H1 (cell line): ENCODE results near the gene EPB41L4A. TPM values are rescaled to one million over a fixed set of nuclear protein-coding genes. Genes with fewer than 3 reads are reported as not detected.

Experiments used
- CTCF ChIA-PET: fragments of 300-600 bp; sonication (Branson Sonifier 250); formaldehyde crosslinking; loops from one replicate; lab custom pipeline; 2021; ENCODE audit not compliant: partially characterized antibody; lab: Charles Lee
- POLR2A ChIA-PET: fragments of 300-600 bp; sonication (Branson Sonifier 250); formaldehyde crosslinking; loops from one replicate; lab custom pipeline; 2021; ENCODE audit warnings: inconsistent platforms; ENCODE audit not compliant: partially characterized antibody; lab: Charles Lee
- DNase-seq, 2 experiments: peaks; one replicate each; pipeline versions ENCODE4 v3.0.0 to v3.0.0-alpha.2; 2010 to 2022; ENCODE audit warnings: low spot score in 2 of 2, low read depth in 1 of 2, mixed read lengths in 1 of 2
- FAIRE-seq: peaks from 2 replicates; lab custom pipeline; 2011; peaks lifted over from hg19 to GRCh38; lab: Jason Lieb, UNC
- H2AFZ ChIP-seq: 2 replicates; pipeline ENCODE4 v1.8.1; 2012; ENCODE audit warnings: low read length, inconsistent platforms
- H2AK5ac ChIP-seq: 2 replicates; pipeline ENCODE4 v1.6.1; 2013; ENCODE audit warnings: low read depth, low read length
- H2BK120ac ChIP-seq: replicated peaks from 2 replicates; pipeline ENCODE3; 2013; ENCODE audit warnings: low read depth, low read length, inconsistent platforms
- H2BK12ac ChIP-seq: 2 replicates; pipeline ENCODE4 v1.6.1; 2013; ENCODE audit warnings: low read depth, low read length
- H2BK15ac ChIP-seq: 2 replicates; pipeline ENCODE4 v1.6.1; 2013; ENCODE audit warnings: low read length
- H2BK20ac ChIP-seq: 2 replicates; pipeline ENCODE4 v1.6.1; 2013; ENCODE audit warnings: low read length
- H2BK5ac ChIP-seq: 2 replicates; pipeline ENCODE4 v1.6.1; 2013; ENCODE audit warnings: low read depth, low read length
- H3K14ac ChIP-seq: 2 replicates; pipeline ENCODE4 v1.6.1; 2013; ENCODE audit warnings: inconsistent platforms; ENCODE audit not compliant: insufficient read length
- H3K18ac ChIP-seq: 2 replicates; pipeline ENCODE4 v1.6.1; 2013; ENCODE audit warnings: low read length; ENCODE audit errors: extremely low read depth
- H3K23ac ChIP-seq: 2 replicates; pipeline ENCODE4 v1.6.1; 2013; ENCODE audit warnings: inconsistent platforms; ENCODE audit not compliant: insufficient read length
- H3K23me2 ChIP-seq: 2 replicates; pipeline ENCODE4 v1.6.1; 2013; ENCODE audit warnings: low read depth, low read length
- H3K27ac ChIP-seq: 2 replicates; pipeline ENCODE4 v1.6.1; 2011; ENCODE audit warnings: low read depth, low read length, inconsistent platforms
- H3K27me3 ChIP-seq, 4 experiments: replicated peaks in 1 of 4; 1 replicate in 1 of 4; 2 replicates in 3 of 4; pipeline versions ENCODE4 v1.6.1 to v1.8.1; 2011 to 2013; ENCODE audit warnings: low read length in 3 of 4, mild to moderate bottlenecking in 3 of 4, inconsistent platforms in 2 of 4, mixed read lengths in 2 of 4, moderate library complexity in 1 of 4; ENCODE audit not compliant: control insufficient read depth in 3 of 4, insufficient read depth in 3 of 4; ENCODE audit errors: extremely low read depth in 1 of 4
- H3K36me3 ChIP-seq, 4 experiments: 2 replicates each; pipeline versions ENCODE4 v1.6.1 to v1.8.1; 2011 to 2013; ENCODE audit warnings: mild to moderate bottlenecking in 4 of 4, low read length in 3 of 4, moderate library complexity in 2 of 4, control low read depth in 1 of 4, inconsistent platforms in 1 of 4; ENCODE audit not compliant: insufficient read depth in 4 of 4, control insufficient read depth in 2 of 4
- H3K4ac ChIP-seq: replicated peaks from 2 replicates; pipeline ENCODE3; 2013; ENCODE audit warnings: low read length, low read depth, mixed read lengths, inconsistent platforms; ENCODE audit not compliant: insufficient read length
- H3K4me1 ChIP-seq, 4 experiments: replicated peaks in 1 of 4; 1 replicate in 1 of 4; 2 replicates in 3 of 4; pipeline versions ENCODE4 v1.6.1 to v1.8.1; 2011 to 2013; ENCODE audit warnings: low read length in 3 of 4, inconsistent platforms in 2 of 4, mixed read lengths in 1 of 4; ENCODE audit not compliant: insufficient read depth in 4 of 4, control insufficient read depth in 3 of 4
- H3K4me2 ChIP-seq, 2 experiments: 2 replicates each; pipeline versions ENCODE4 v1.6.1 to v1.8.1; 2011 to 2013; ENCODE audit warnings: low read depth in 2 of 2, low read length in 2 of 2, control low read depth in 1 of 2, inconsistent platforms in 1 of 2, mild to moderate bottlenecking in 1 of 2; ENCODE audit not compliant: insufficient read depth in 1 of 2
- H3K4me3 ChIP-seq, 4 experiments: fragments of 200-600, 300-600 bp in 1 of 4; sonication (generic), shearing (Covaris generic), sonication (Bioruptor Twin) in 1 of 4; 2 replicates each; pipeline versions ENCODE4 v1.5.1 to v1.8.1; 2011 to 2016; ENCODE audit warnings: low read length in 4 of 4, low read depth in 3 of 4, control low read depth in 2 of 4, inconsistent platforms in 2 of 4, mild to moderate bottlenecking in 2 of 4, mixed read lengths in 1 of 4, moderate library complexity in 1 of 4; ENCODE audit not compliant: insufficient read depth in 2 of 4; ENCODE audit errors: extremely low read depth in 1 of 4
- H3K56ac ChIP-seq: replicated peaks from 2 replicates; pipeline ENCODE3; 2013; ENCODE audit warnings: low read depth, mild to moderate bottlenecking, mixed read lengths, low read length, inconsistent platforms; ENCODE audit not compliant: insufficient read length
- H3K79me1 ChIP-seq: 2 replicates; pipeline ENCODE4 v1.6.1; 2013; ENCODE audit warnings: low read depth, low read length, control low read depth
- H3K79me2 ChIP-seq, 2 experiments: 2 replicates each; pipeline versions ENCODE4 v1.6.1 to v1.8.1; 2012 to 2013; ENCODE audit warnings: low read length in 2 of 2, mild to moderate bottlenecking in 2 of 2, inconsistent platforms in 1 of 2; ENCODE audit not compliant: insufficient read depth in 2 of 2, control insufficient read depth in 1 of 2
- H3K9ac ChIP-seq, 4 experiments: replicated peaks in 1 of 4; 1 replicate in 1 of 4; 2 replicates in 3 of 4; pipeline versions ENCODE4 v1.6.1 to v1.8.1; 2011 to 2013; ENCODE audit warnings: low read depth in 3 of 4, low read length in 3 of 4, control low read depth in 2 of 4, mild to moderate bottlenecking in 2 of 4, moderate library complexity in 2 of 4, inconsistent platforms in 1 of 4; ENCODE audit errors: extremely low read depth in 1 of 4
- H3K9me3 ChIP-seq, 2 experiments: 2 replicates each; pipeline versions ENCODE4 v1.6.1 to v1.8.1; 2012 to 2013; ENCODE audit warnings: mild to moderate bottlenecking in 2 of 2, moderate library complexity in 2 of 2, control low read depth in 1 of 2, inconsistent platforms in 1 of 2, low read depth in 1 of 2, low read length in 1 of 2, mixed read lengths in 1 of 2; ENCODE audit not compliant: insufficient read depth in 2 of 2
- H4K20me1 ChIP-seq, 2 experiments: replicated peaks in 1 of 2; 2 replicates each; pipeline versions ENCODE3 to v1.8.1; 2011 to 2013; ENCODE audit warnings: inconsistent platforms in 2 of 2, low read length in 2 of 2, mild to moderate bottlenecking in 1 of 2; ENCODE audit not compliant: insufficient read depth in 2 of 2, control insufficient read depth in 1 of 2
- H4K5ac ChIP-seq: 2 replicates; pipeline ENCODE4 v1.6.1; 2013; ENCODE audit warnings: low read length, low read depth, mixed read lengths, inconsistent platforms; ENCODE audit not compliant: insufficient read length
- H4K8ac ChIP-seq: 2 replicates; pipeline ENCODE4 v1.8.0; 2013; ENCODE audit warnings: mild to moderate bottlenecking, moderate library complexity, low read length, inconsistent platforms; ENCODE audit not compliant: insufficient read depth; ENCODE audit errors: extremely low read depth
- H4K91ac ChIP-seq: replicated peaks from 2 replicates; pipeline ENCODE3; 2013; ENCODE audit warnings: low read length, mixed read lengths, inconsistent platforms; ENCODE audit not compliant: insufficient read length
- CBX5 ChIP-seq: fragments of 300-800, 300-1000 bp; sonication (generic); IDR thresholded peaks from 2 replicates; pipeline ENCODE4 v1.7.1; 2016; ENCODE audit warnings: antibody characterized with exemption, low read length, low read depth
- CTBP2 ChIP-seq: IDR thresholded peaks from 2 replicates; pipeline ENCODE4 v1.7.0; 2011; ENCODE audit warnings: borderline replicate concordance, mild to moderate bottlenecking, moderate library complexity, mixed read lengths, low read length; ENCODE audit not compliant: insufficient read depth, insufficient read length
- HDAC6 ChIP-seq: IDR thresholded peaks from one replicate; pipeline ENCODE4 v1.7.1; 2012; ENCODE audit warnings: low read depth, mild to moderate bottlenecking, inconsistent platforms, low read length, moderate library complexity
- PHF8 ChIP-seq: fragments of 200-600 bp; sonication (generic); conservative IDR thresholded peaks from 2 replicates; pipeline ENCODE4 v1.7.1; 2012; ENCODE audit warnings: low read depth, mild to moderate bottlenecking, inconsistent platforms, low read length, moderate library complexity
- POLR2A ChIP-seq, 2 experiments: IDR thresholded peaks; 1 replicate in 1 of 2; 2 replicates in 1 of 2; pipeline ENCODE4 v1.6.1; 2011; ENCODE audit warnings: low read depth in 2 of 2, low read length in 2 of 2, mild to moderate bottlenecking in 2 of 2; ENCODE audit errors: control extremely low read depth in 1 of 2
- RNF2 ChIP-seq: fragments of 200-900, 300-1000 bp; sonication (generic); IDR thresholded peaks from 2 replicates; pipeline ENCODE4 v1.7.1; 2016; ENCODE audit warnings: borderline replicate concordance, low read depth, mild to moderate bottlenecking, antibody characterized with exemption, low read length; ENCODE audit not compliant: poor library complexity, severe bottlenecking; ENCODE audit errors: missing control alignments
- SUZ12 ChIP-seq: fragments of 200-600 bp; sonication (generic); IDR thresholded peaks from 2 replicates; pipeline ENCODE4 v1.6.1; 2012; ENCODE audit warnings: mild to moderate bottlenecking, inconsistent platforms, low read length, moderate library complexity, mixed read lengths
- WGBS, 2 experiments: shearing (Covaris generic) in 1 of 2; methylation state at CpG; one replicate each; pipeline versions ENCODE4 v1.1.6 to v1.1.7; 2013 to 2015; ENCODE audit warnings: low lambda C conversion rate in 2 of 2, mixed read lengths in 2 of 2, inconsistent platforms in 1 of 2, low coverage in 1 of 2, missing lambda C conversion rate in 1 of 2; ENCODE audit not compliant: insufficient replicate concordance in 2 of 2, insufficient coverage in 1 of 2, insufficient read length in 1 of 2; ENCODE audit errors: extremely low coverage in 1 of 2, missing lambda C conversion rate in 1 of 2; 5-methylcytosine and 5-hydroxymethylcytosine counted together
- polyA plus RNA-seq, 7 experiments: library from polyadenylated mRNA; depleted of rRNA in 3 of 7; stranded (reverse) in 5 of 7; unstranded in 2 of 7; fragments of >200 nt in 5 of 7; fragments of 200-250 nt in 2 of 7; gene quantifications; 1 replicate in 5 of 7; 2 replicates in 1 of 7; 4 replicates in 1 of 7; pipeline versions ENCODE4 v1.2.1 to v1.2.3, GENCODE V29; 2011 to 2013; ENCODE audit warnings: missing spikeins in 2 of 7, mixed read lengths in 2 of 7
- total RNA-seq: library from RNA; stranded (reverse); fragmentation: NEBNext Ultra II Directional; extraction: Animal tissue kit (Norgen Biotek cat#: 25700); gene quantifications from 2 replicates; pipeline ENCODE4 v1.2.1, GENCODE V29; 2021
- TF ChIP-seq, protein P1 (sequence below), 3 experiments: IDR thresholded peaks; 1 replicate in 2 of 3; 2 replicates in 1 of 3; pipeline versions ENCODE4 v1.5.1 to v1.6.1; 2011; ENCODE audit warnings: low read length in 3 of 3, mild to moderate bottlenecking in 3 of 3, inconsistent platforms in 2 of 3, low read depth in 1 of 3, moderate library complexity in 1 of 3; ENCODE audit not compliant: insufficient read depth in 1 of 3; ENCODE audit errors: control extremely low read depth in 1 of 3
- TF ChIP-seq, protein P2 (sequence below): IDR thresholded peaks from 2 replicates; pipeline ENCODE4 v1.6.1; 2012; ENCODE audit warnings: inconsistent platforms

EPB41L4A gene
- total and polyA plus RNA-seq, 2 of the 8 experiments (the other 6 are each of a cell fraction or from before 2014, with no cell fraction given), result 1.6 to 4.6 TPM

DNA sequence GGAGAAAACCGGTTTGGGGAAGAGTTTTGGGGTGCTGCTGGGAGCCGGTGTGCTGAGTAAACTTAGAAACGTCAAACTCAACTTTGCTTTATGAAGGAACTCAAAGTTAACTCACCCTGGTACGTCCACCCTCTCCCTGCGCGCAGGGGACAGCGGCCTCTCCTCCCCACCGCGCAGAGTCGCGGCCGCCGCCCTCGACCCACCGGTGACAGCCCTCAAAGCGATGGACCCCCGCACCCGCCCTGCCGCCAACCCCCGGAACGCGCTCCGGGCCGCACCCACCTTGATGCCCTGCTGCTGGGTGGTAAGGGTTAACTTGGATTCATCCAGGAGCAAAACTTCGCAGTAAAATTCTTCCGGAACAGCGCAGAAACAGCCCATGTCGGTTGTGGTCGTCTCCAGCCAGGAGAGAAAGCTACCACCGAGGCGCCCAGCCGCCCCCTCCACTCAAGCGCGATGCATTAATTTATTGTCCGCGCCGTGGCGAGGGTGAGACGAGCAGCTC is 366 bp downstream of the EPB41L4A start:
- Histone ChIP-seq H3K36me3 (no peaks in the 10 kb centered on the region), H3K14ac (no peak overlapping the region), H3K9me3 (no peaks in the 10 kb centered on the region), H3K23ac (no peak overlapping the region), H2BK12ac (no peak overlapping the region), H4K8ac (peak overlapping the region; percentile 35; the same call in 1 of the 2 replicates), H3K27me3 (peaks cover 5 to 43% (median 23%) of the 10 kb centered on the region in 4 experiments), H3K4ac (no peak overlapping the region), H3K18ac (no peak overlapping the region; the same call in 1 of the 2 replicates), H3K23me2 (peaks cover 10% of the 10 kb centered on the region), H3K79me2 (no peaks in the 10 kb centered on the region), H3K4me2 (peak overlapping the region; percentile 94 to 96), H3K4me1 (peaks cover 0 to 10% (median under 1%) of the 10 kb centered on the region in 4 experiments; a peak in 2 of 7 replicates), H2BK120ac (no peak overlapping the region), H2BK15ac (no peak overlapping the region), H3K56ac (no peak overlapping the region), H4K5ac (no peak overlapping the region), H2BK20ac (no peak overlapping the region), H4K91ac (no peak overlapping the region), H3K27ac (no peak overlapping the region), H4K20me1 (peaks cover 0 to 2% of the 10 kb centered on the region in 2 experiments), H3K4me3 (peak overlapping the region; percentile 60 to 88 (median 80)), H3K9ac (no peak overlapping the region), H3K79me1 (no peaks in the 10 kb centered on the region), H2AFZ (no peak overlapping the region), H2AK5ac (no peak overlapping the region), H2BK5ac (no peak overlapping the region)
- ChIA-PET CTCF (interaction anchor here (0.8 to 8.7 kb wide), 30 partner anchors 8 to 273 kb away, joined by 3 to 77 read pairs (median 10); no protein-coding TSS in a partner anchor), POLR2A (interaction anchor here (4.2 to 4.4 kb wide), 2 partner anchors 252 to 257 kb away, joined by 20 to 24 read pairs; no protein-coding TSS in a partner anchor)
- FAIRE-seq (no peak), DNase-seq (no peak)
- WGBS, 2 experiments, result 4% methylated on average over 24 of the region's 39 CpGs; no CpG with 5 or more reads in 1 of the 2 experiments
- TF ChIP-seq RNF2 (peak; percentile 40), SUZ12 (peak; percentile 66), HDAC6 (no peak), POLR2A (IDR thresholded peaks at IDR 0.05; ENCODE audit: control extremely low read depth in 1 of 2, low read depth in 2 of 2, low read length in 2 of 2) (no peak), CTBP2 (no peak), CBX5 (no peak), PHF8 (no peak)
- TF ChIP-seq, protein P1, sequence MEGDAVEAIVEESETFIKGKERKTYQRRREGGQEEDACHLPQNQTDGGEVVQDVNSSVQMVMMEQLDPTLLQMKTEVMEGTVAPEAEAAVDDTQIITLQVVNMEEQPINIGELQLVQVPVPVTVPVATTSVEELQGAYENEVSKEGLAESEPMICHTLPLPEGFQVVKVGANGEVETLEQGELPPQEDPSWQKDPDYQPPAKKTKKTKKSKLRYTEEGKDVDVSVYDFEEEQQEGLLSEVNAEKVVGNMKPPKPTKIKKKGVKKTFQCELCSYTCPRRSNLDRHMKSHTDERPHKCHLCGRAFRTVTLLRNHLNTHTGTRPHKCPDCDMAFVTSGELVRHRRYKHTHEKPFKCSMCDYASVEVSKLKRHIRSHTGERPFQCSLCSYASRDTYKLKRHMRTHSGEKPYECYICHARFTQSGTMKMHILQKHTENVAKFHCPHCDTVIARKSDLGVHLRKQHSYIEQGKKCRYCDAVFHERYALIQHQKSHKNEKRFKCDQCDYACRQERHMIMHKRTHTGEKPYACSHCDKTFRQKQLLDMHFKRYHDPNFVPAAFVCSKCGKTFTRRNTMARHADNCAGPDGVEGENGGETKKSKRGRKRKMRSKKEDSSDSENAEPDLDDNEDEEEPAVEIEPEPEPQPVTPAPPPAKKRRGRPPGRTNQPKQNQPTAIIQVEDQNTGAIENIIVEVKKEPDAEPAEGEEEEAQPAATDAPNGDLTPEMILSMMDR (IDR thresholded peaks at IDR 0.05; ENCODE audit: control extremely low read depth in 1 of 3, insufficient read depth in 1 of 3, low read depth in 1 of 3, low read length in 3 of 3), result no peak
- TF ChIP-seq, protein P2, sequence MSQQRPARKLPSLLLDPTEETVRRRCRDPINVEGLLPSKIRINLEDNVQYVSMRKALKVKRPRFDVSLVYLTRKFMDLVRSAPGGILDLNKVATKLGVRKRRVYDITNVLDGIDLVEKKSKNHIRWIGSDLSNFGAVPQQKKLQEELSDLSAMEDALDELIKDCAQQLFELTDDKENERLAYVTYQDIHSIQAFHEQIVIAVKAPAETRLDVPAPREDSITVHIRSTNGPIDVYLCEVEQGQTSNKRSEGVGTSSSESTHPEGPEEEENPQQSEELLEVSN, result no peak
